Measurements from ENCODE around the gene CEP120. TPM values are rescaled to one million over a fixed set of nuclear protein-coding genes. Genes with fewer than 3 reads are reported as not detected.

CEP120 gene
- total RNA-seq, 1 donor from 2014 or later, result 13.4 TPM

DNA sequence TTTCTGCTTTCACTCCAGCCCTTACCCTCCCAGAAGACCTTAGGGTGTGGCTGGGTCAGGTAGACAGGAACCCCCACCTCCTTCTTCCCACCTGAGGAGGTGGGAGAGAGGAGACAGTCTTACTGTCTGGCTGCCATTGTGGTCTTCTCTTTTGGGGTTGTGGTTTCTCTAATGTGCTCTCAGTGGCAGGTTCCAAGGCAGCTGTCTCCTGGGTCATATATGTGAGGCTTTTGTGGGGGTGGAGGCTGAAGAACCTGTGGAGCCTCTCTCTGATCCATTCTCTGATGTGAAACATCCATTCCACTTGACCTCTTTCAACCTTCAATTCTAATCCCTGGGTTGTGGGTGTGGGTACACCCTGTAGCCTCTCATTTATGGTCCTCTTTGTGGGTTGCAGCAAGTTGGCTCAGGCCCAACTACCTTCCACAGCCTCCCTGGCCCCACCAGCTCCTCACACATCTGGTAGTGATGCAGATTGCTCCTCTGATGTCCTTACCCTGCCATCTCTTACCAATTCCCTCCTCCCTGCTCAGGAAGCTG, 118.4 kb downstream of the CEP120 start:
- DNase-seq (ENCODE audit: low spot score), result no peak

DNA sequence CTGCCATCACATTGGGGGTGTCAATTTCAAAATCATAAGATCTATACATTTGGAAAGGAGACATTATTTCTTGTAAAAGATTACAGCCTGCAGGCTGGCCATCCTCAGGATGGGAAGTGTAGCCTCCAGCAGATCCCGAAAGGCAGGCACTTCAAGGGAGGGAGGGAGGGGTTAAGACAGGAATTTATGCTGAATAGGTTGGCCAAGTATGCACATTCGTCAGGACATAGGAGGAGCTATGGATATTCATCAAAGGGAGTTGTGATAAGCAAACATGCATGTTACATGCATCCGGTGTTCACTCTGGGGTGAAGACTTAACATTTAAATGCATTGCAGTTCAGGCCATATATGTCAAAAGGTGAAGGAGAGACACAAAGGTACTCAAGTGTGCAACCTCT, 119.4 kb downstream of the CEP120 start:
- no peak for DNase-seq (ENCODE audit: low spot score)

DNA sequence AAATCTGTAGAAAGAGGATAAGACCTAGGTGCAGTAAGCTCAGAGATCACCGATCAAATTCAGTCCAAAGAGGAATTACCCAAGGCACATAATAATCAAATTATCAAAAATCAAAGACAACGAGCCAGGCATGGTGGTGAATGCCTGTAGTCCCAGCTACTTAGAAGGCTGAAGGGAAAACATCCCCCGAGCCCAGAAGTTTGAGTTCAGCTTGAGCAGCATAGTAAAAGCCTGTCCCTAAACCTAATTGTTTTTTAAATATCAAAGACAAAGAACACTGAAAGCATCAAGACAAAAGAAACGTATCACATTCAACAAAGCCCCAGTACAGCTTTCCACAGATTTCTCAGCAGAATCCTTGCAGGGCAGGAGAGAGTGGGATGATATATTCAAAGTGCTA, 122.9 kb downstream of the CEP120 start:
- DNase-seq (ENCODE audit: low spot score), result no peak

DNA sequence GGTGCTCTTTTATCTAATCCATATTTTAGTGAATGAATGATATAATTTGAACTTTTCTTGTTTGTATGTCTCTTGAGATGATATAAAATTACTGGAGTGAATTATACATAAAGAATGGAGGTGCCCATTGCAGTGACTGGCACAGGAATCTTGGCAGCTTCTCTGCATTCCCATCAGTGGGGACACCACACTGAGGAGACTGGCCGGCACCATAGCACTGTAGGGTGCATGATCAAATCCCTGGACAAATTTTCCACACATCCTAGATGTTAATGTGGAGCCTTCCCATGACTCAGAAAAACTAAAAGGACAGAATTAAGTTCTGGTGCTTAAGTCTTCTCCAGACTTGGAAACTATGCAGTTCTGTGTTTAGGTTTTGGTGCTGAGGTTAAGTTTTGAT, 124.1 kb downstream of the CEP120 start:
- no peak for DNase-seq (ENCODE audit: low spot score)

DNA sequence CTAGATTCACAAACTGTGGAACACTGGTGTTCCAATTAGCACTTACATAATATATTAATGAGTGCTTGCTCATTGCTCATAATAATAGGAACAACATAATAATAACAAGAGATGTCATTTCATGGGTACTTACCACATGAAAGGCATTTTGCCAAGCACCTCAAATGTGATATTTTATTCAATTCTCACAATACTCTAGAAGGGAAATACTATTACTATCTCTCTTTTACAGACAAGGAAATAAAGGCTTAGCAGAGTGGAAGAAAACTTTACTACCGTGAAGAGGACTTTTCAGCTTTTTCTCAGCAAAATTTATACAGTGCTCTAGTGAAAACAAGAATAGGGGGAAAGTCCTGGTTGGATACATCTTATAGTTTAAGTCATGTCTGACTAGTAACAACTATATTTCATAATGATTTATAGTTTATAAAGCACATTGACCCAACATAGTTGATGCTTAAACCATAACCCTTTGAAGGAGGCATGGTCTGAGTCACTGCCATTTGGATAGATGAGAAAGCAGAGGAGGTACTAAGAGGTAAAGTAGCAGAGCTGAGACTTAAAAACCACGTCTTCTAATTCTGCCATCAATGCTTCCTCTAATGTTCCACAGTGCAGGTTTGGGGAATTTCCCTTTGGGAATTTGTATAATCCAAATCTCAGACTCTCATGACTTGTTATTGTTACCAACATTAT, 124.7 kb downstream of the CEP120 start:
- no peak for DNase-seq (ENCODE audit: low spot score)

DNA sequence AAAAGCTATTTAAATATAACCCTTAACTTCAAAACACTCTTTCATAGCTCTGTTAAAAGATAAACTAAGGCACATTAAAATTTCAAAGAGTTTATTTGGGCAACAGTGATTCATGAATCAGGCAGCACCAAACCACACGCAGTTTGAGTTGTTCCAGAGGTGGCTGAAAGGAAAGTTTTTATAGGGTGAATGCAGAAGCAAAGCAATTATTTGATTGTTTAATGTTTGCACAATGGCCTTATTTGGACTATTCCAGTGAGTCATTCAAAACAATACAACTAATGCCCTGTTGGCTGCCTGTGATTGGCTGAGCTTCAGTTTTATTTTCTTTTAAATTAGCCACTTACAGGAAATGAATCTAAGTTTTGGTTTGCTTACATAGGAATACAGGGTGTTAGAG, 125.3 kb downstream of the CEP120 start:
- DNase-seq (ENCODE audit: low spot score), result no peak

DNA sequence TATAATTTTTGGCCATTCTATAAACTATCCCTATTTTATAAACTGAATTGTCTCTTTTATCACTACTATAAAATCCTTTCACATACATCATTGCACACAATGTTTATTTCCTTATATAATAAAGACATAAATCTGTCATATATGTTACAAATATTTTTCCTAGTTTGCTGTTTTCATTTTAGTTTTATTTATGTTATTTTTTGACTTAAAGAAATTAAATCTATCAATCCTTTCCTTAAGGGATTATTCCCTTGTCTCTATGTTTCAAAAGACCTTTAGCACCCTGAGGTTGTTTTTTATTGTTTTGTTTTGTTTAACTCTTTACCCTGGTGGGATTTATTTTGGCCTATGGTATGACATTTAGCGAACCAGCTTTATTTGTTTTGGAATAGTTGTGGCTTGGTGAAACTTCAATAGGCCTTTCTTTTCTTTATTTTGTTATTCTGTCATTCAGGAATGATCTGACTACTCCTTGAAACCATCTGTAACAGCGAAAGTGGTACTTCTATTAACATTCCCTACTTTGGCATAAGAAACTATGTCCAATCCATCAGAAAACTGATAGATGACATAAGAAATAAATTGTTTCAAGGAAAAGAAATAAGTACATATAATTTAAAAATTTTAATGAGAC, 125.9 kb downstream of the CEP120 start:
- DNase-seq (ENCODE audit: low spot score), result no peak

Other genes with a start within 250 kb of the CEP120 start
- 39.8 TPM for gene CSNK1G3, start 88.8 kb upstream of the CEP120 start, total RNA-seq